Mammary epithelial cell (primary cell): ENCODE measurements around the gene HYAL3.

Experiments used
- EZH2 ChIP-seq: IDR thresholded peaks from 2 replicates; pipeline ENCODE4 v1.6.1; 2012; ENCODE audit warnings: low read length, inconsistent platforms, borderline replicate concordance
- TF ChIP-seq, protein P1 (sequence below), 2 donors: IDR thresholded peaks in 1 of 2; conservative IDR thresholded peaks in 1 of 2; 2 replicates each; pipeline ENCODE4 v1.5.1; 2011 to 2012; ENCODE audit warnings: inconsistent platforms in 2 of 2, low read length in 2 of 2, mild to moderate bottlenecking in 2 of 2, control low read depth in 1 of 2, low read depth in 1 of 2; ENCODE audit not compliant: insufficient read depth in 1 of 2; ENCODE audit errors: extremely low read depth in 1 of 2

DNA sequence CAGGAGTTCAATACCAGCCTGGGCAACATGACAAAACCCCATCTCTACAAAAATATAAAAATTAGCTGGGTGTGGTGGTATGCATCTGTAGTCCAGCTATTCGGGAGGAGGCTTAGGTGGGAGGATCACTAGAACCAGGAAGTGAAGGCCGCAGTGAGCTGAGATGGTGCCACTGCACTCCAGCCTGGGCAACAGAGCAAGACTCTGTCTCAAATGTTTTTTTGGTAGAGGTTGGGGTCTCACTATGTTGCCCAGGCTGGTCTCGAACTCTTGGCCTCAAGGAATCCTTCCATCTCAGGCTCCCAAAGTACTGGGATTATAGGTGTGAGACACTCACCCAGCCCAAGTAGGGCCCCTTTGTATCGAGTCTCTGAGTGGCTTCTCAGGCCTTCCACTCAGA is 5.1 kb downstream of the HYAL3 start:
- TF ChIP-seq, protein P1, sequence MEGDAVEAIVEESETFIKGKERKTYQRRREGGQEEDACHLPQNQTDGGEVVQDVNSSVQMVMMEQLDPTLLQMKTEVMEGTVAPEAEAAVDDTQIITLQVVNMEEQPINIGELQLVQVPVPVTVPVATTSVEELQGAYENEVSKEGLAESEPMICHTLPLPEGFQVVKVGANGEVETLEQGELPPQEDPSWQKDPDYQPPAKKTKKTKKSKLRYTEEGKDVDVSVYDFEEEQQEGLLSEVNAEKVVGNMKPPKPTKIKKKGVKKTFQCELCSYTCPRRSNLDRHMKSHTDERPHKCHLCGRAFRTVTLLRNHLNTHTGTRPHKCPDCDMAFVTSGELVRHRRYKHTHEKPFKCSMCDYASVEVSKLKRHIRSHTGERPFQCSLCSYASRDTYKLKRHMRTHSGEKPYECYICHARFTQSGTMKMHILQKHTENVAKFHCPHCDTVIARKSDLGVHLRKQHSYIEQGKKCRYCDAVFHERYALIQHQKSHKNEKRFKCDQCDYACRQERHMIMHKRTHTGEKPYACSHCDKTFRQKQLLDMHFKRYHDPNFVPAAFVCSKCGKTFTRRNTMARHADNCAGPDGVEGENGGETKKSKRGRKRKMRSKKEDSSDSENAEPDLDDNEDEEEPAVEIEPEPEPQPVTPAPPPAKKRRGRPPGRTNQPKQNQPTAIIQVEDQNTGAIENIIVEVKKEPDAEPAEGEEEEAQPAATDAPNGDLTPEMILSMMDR (conservative IDR thresholded peaks at IDR 0.05 in 1 of 2, IDR thresholded peaks at IDR 0.05 in 1 of 2; ENCODE audit: extremely low read depth in 1 of 2, insufficient read depth in 1 of 2, low read depth in 1 of 2, low read length in 2 of 2): no peak
- no peak for TF ChIP-seq EZH2
